ENCODE results near the gene THSD7B.

GRCh38 chr2:136909777-136910176 lies 144.4 kb downstream of the THSD7B start:
- TF ChIP-seq EGR1 (IDR thresholded peaks at IDR 0.05): no peak
- no peak for TF ChIP-seq RAD21 (IDR thresholded peaks at IDR 0.05; ENCODE audit: low read depth)
- no peak for TF ChIP-seq FOXM1 (IDR thresholded peaks at IDR 0.05; ENCODE audit: borderline replicate concordance, low read depth)
